Upper lobe of left lung (tissue), 4 donors: ENCODE data around the gene CCT4.

Source experiments
- EP300 ChIP-seq, 4 donors: sonication (generic); formaldehyde crosslinking; IDR thresholded peaks; one replicate each; pipeline ENCODE4 v1.5.1; 2017; ENCODE audit warnings: antibody characterized with exemption in 4 of 4, control low read depth in 2 of 4
- POLR2A ChIP-seq, 4 donors: fragments of 450-650 bp; IDR thresholded peaks; one replicate each; pipeline ENCODE4 v1.5.1; 2016 to 2017; ENCODE audit warnings: antibody characterized with exemption in 4 of 4, mild to moderate bottlenecking in 2 of 4
- POLR2AphosphoS5 ChIP-seq, 2 donors: sonication (generic); formaldehyde crosslinking; IDR thresholded peaks; one replicate each; pipeline ENCODE4 v1.5.1; 2017; ENCODE audit warnings: antibody characterized with exemption in 2 of 2
- TF ChIP-seq, protein P1 (sequence below), 6 experiments: fragments of 450-650 bp in 4 of 6; fragments of 200-600 bp in 2 of 6; sonication (generic) in 2 of 6; IDR thresholded peaks; one replicate each; pipeline ENCODE4 v1.5.1; 2016 to 2019; ENCODE audit warnings: antibody characterized with exemption in 6 of 6

GRCh38 chr2:61845320-61845719 is 43.1 kb downstream of the CCT4 start:
- TF ChIP-seq, protein P1, sequence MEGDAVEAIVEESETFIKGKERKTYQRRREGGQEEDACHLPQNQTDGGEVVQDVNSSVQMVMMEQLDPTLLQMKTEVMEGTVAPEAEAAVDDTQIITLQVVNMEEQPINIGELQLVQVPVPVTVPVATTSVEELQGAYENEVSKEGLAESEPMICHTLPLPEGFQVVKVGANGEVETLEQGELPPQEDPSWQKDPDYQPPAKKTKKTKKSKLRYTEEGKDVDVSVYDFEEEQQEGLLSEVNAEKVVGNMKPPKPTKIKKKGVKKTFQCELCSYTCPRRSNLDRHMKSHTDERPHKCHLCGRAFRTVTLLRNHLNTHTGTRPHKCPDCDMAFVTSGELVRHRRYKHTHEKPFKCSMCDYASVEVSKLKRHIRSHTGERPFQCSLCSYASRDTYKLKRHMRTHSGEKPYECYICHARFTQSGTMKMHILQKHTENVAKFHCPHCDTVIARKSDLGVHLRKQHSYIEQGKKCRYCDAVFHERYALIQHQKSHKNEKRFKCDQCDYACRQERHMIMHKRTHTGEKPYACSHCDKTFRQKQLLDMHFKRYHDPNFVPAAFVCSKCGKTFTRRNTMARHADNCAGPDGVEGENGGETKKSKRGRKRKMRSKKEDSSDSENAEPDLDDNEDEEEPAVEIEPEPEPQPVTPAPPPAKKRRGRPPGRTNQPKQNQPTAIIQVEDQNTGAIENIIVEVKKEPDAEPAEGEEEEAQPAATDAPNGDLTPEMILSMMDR (IDR thresholded peaks at IDR 0.05), result no peak
- TF ChIP-seq POLR2A (IDR thresholded peaks at IDR 0.05) (no peak), POLR2AphosphoS5 (IDR thresholded peaks at IDR 0.05) (no peak), EP300 (IDR thresholded peaks at IDR 0.05) (no peak)
